Measurements from ENCODE around the gene MUS81. TPM values are rescaled to one million over a fixed set of nuclear protein-coding genes. Genes with fewer than 3 reads are reported as not detected.

Gene MUS81
- total and polyA plus RNA-seq, 2 donors (not counting 3 experiments of a cell fraction or from before 2014, with no cell fraction given) = 57.9 to 76.9 TPM

DNA sequence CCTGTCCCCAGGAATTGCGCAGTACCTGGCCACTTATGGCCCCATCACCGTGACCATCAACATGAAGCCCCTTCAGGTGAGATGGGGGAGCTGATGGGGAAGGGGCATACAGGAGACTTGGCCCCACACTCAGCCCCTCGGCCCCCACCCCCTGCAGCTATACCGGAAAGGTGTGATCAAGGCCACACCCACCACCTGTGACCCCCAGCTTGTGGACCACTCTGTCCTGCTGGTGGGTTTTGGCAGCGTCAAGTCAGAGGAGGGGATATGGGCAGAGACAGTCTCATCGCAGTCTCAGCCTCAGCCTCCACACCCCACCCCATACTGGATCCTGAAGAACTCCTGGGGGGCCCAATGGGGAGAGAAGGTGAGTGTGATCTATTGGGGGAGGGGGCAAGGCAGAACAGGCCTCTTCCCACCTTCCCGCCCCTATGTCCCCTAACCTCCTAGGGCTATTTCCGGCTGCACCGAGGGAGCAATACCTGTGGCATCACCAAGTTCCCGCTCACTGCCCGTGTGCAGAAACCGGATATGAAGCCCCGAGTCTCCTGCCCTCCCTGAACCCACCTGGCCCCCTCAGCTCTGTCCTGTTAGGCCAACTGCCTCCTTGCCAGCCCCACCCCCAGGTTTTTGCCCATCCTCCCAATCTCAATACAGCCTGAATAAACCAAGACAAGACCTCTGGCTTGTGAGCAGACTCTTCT, 23.0 kb downstream of the MUS81 start:
- ChIA-PET POLR2A (no interaction called here), CTCF (interaction anchor here (1.6 to 3.4 kb wide), 7 partner anchors 9 to 139 kb away, joined by 8 to 115 read pairs (median 19); partner anchors contain the start of genes CFL1, EFEMP2 and MUS81)
- H3K9me1 ChIP-seq (replicated peaks; ENCODE audit: control insufficient read depth, extremely low read depth, insufficient read depth, low read length) = no peaks in the 10 kb centered on the region
- no peak overlapping the region for H3K4me2 ChIP-seq (ENCODE audit: insufficient read depth, low read length)
- peaks cover 11% of the 10 kb centered on the region for H3K79me2 ChIP-seq (ENCODE audit: control insufficient read depth, insufficient read depth, low read length)
- H3K36me3 ChIP-seq (ENCODE audit: control insufficient read depth in 2 of 2, extremely low read depth in 1 of 2, insufficient read depth in 2 of 2, low read length in 2 of 2) = peaks cover 4 to 30% of the 10 kb centered on the region in 2 experiments
- dilution Hi-C loops (cut with MboI; ENCODE audit: extremely low pct_ligation_motif_present, low sequenced_read_pairs) (no loop called here), intact Hi-C loops (cut with micrococcal nuclease) (no loop called here)
- FAIRE-seq (no peak), DNase-seq (ENCODE audit: low read depth, low spot score) (no peak)
- no peaks in the 10 kb centered on the region for H3K9me3 ChIP-seq (replicated peaks; ENCODE audit: control insufficient read depth, insufficient read depth, low read length)
- H3K4me3 ChIP-seq (replicated peaks in 1 of 3; ENCODE audit: insufficient read depth in 1 of 3, low read depth in 1 of 3, low read length in 3 of 3) = no peak overlapping the region
- H3K27me3 ChIP-seq (ENCODE audit: control insufficient read depth in 2 of 2, insufficient read depth in 2 of 2, low read length in 2 of 2) = no peaks in the 10 kb centered on the region
- H3K9ac ChIP-seq (replicated peaks; ENCODE audit: extremely low read depth, insufficient read depth, low read length) = no peak overlapping the region
- no peaks in the 10 kb centered on the region for H4K20me1 ChIP-seq (replicated peaks; ENCODE audit: control insufficient read depth, extremely low read depth, insufficient read depth, low read length)
- no peak overlapping the region for H3K27ac ChIP-seq (ENCODE audit: insufficient read depth, low read depth, low read length)
- H2AFZ ChIP-seq (ENCODE audit: low read depth, low read length) = no peak overlapping the region
- no TSS peak for BruUV-seq (replicated peaks)
- TF ChIP-seq, protein P1, sequence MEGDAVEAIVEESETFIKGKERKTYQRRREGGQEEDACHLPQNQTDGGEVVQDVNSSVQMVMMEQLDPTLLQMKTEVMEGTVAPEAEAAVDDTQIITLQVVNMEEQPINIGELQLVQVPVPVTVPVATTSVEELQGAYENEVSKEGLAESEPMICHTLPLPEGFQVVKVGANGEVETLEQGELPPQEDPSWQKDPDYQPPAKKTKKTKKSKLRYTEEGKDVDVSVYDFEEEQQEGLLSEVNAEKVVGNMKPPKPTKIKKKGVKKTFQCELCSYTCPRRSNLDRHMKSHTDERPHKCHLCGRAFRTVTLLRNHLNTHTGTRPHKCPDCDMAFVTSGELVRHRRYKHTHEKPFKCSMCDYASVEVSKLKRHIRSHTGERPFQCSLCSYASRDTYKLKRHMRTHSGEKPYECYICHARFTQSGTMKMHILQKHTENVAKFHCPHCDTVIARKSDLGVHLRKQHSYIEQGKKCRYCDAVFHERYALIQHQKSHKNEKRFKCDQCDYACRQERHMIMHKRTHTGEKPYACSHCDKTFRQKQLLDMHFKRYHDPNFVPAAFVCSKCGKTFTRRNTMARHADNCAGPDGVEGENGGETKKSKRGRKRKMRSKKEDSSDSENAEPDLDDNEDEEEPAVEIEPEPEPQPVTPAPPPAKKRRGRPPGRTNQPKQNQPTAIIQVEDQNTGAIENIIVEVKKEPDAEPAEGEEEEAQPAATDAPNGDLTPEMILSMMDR (IDR thresholded peaks at IDR 0.05; ENCODE audit: extremely low read depth in 1 of 2, insufficient read depth in 1 of 2, low read depth in 1 of 2, low read length in 2 of 2) = no peak
- TF ChIP-seq POLR2AphosphoS5 (IDR thresholded peaks at IDR 0.05; ENCODE audit: insufficient read depth, low read depth, low read length) (no peak), POLR2A (IDR thresholded peaks at IDR 0.05; ENCODE audit: low read depth, low read length) (no peak), GATA2 (IDR thresholded peaks at IDR 0.05; ENCODE audit: insufficient read depth, insufficient read length, low read depth, low read length) (no peak), MYC (IDR thresholded peaks at IDR 0.05; ENCODE audit: low read depth, low read length) (no peak), FOS (IDR thresholded peaks at IDR 0.05; ENCODE audit: borderline replicate concordance, insufficient read depth, low read length) (no peak), JUN (IDR thresholded peaks at IDR 0.05; ENCODE audit: borderline replicate concordance, insufficient read depth, insufficient read length, low read depth) (no peak), EZH2 (IDR thresholded peaks at IDR 0.05; ENCODE audit: borderline replicate concordance, low read depth, low read length, severe bottlenecking) (no peak)
- TF ChIP-seq, protein P2, sequence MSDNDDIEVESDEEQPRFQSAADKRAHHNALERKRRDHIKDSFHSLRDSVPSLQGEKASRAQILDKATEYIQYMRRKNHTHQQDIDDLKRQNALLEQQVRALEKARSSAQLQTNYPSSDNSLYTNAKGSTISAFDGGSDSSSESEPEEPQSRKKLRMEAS (IDR thresholded peaks at IDR 0.05; ENCODE audit: insufficient read depth, insufficient read length) = no peak
- peaks cover 11% of the 10 kb centered on the region for H3K4me1 ChIP-seq (ENCODE audit: control insufficient read depth, extremely low read depth, insufficient read depth, low read length)

Measured in endothelial cell of umbilical vein (primary cell).